SH-SY5Y (cell line): ENCODE data around the gene NUP93.

Experiments
- GATA2 ChIP-seq: IDR thresholded peaks from 2 replicates; pipeline ENCODE4 v1.6.1; 2011; ENCODE audit warnings: mild to moderate bottlenecking, low read depth, low read length
- GATA3 ChIP-seq: IDR thresholded peaks from 2 replicates; pipeline ENCODE4 v1.6.1; 2011; ENCODE audit warnings: low read depth, mild to moderate bottlenecking, low read length, moderate library complexity

GRCh38 chr16:56861756-56862155, 131.8 kb downstream of the NUP93 start:
- TF ChIP-seq GATA2 (no peak), GATA3 (no peak)
